8988T (cell line): Measurements from ENCODE around the gene EID3.
"Not testable (repeated sequence)": the region's sequence is repeated elsewhere in the genome, so short reads cannot be mapped to it uniquely, and the experiment has no call there.

Experiments
- DNase-seq: peaks from one replicate; pipeline ENCODE4 v3.0.0; 2011

The EID3 gene

DNA sequence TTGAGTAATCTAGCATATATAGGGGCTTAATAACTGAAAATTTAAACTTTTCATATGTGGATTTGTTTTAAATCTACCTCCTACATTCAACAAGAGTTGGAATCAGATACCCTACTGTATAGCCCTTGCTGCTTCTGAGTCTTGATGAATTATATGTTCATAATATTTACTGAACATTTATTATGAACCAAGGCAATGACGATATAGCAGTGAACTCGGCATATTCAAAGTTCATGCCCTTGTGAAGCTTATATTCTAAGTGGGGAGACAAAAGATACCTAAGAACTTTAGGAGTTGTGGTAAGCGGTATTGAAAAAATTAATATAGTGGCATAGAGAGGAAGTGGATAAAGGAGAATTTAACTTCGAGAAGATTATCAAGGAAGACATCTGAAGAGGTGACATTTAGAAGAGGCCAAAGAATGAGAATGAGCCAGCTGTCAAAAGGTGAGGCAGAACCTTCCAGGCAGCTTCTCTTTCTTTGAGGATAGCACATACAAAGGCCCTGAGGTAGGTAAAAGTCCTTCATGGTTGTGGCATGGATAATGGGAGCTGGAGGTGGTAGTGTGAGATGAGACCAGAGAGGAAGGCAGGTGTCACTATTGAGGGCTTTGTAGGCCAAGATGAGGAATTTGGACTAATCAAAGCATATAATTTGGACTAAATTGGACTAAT is 10.2 kb downstream of the EID3 start:
- no peak for DNase-seq

DNA sequence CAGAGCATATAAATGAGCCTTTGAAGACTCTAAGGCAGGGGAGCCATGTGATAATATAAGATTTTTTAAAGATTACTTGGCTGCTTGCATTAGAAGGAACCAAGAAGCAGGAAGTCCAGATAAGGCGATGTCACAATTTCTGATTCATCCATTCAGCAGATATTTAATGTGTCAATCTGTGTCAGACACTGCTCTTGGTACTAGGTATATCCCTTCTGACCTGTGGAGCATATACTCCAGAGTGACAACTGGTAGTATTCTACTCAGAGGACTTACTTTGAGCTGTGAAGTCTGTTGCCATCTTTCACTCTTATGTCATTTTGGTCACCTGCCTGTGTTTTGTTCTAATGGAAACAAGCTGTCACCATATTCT is 10.7 kb downstream of the EID3 start:
- DNase-seq: no peak

DNA sequence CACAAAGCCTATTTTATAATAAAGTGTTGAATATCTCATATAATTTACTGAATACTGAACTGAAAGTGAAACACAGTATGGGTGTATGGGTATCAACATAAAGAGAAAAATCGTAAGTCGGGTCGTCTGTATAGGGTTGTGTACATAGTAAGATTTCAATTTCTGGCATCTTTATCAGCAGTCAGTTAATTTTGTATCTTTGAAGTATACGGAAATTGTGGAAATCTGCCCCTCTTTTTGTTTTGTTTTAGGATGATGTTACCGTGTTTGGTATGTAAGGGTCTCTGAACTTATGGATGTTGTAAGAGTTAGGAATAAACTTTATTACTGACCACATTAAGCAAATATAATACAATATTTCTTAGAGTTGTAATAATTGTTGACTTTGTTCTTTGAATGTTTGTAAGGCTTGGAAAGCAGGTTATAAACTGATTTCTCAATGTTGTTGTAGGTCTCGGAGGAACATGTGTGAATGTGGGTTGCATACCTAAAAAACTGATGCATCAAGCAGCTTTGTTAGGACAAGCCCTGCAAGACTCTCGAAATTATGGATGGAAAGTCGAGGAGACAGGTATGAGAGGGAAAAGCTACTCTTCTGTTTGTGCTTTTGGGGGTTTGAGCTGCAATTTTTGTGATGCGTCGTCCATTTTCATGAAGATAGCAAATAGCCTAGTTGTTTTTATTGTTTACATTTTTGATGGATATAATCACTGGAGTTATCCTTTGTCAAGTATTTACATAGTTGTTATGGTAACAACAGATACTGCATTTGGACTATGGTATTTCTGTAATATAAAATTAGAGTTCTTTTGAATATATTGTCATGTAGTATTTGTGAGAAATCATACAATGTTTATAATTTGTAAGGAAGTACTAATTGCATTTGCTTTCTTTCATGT is 12.0 kb downstream of the EID3 start:
- DNase-seq: no peak

DNA sequence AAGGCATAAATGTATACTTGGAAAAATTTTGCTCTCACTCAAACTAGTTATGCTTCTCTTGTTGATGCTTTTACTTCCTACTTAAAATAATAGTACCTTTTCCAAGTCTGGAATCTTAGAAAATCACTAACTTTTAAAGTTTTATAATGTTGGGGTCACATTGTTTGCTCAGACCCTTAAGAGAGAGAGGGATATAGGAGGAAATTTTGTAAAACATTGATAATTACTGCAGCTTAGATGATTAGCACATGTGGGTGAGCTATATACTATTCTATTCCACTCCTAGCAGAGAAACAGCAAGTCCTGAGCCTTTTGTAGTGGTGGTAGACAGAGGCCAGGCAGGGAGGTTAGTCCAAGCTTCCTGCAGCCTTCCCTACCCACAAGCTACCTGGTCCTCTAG is 13.4 kb downstream of the EID3 start:
- DNase-seq: no peak

DNA sequence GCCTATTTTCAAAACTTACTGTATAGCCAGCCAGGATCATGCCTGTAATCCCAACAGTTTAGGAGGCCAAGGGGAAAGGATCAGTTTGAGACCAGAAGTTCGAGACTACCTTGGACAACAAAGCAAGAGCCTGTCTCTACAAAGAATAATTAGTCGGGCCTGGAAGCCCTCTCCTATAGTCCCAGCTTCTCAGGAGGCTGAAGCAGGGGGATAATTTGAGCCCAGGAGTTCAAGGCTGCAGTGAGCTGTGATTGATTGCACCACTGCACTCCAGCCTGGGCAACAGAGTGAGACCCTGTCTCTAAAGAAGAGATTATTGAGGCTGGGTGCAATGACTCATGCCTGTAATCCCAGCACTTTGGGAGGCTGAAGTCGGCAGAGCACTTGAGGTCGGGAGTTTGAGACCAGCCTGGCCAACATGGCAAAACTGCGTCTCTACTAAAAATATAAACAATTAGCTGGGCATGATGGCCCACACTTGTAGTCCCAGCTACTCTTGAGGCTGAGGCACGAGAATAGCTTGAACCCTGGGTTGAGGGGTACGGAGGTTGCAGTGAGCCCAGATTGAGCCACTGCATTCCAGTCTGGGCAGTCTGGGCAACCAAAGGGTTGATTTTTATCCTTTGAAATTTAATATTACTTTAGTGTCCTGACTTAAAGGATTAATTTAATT is 14.1 kb downstream of the EID3 start:
- no peak for DNase-seq

DNA sequence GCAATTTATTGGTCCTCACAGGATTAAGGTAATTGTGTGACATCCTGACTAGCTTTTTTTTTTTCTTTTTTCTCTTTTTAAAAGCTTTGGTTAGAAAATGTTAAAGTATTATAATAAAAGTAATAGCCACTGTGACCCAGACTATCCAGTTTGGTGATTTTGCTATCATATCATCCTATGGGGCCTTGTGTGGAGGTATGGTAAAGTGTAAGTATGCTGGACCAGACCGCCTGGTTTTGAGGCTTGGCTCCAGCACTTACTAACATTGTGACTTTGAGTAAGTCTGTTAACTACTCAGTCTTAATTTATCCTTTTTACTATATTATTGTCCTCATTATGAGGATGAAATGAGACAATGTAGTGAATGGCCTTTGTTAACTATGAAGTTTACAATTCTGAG is 15.5 kb downstream of the EID3 start:
- DNase-seq: no peak

DNA sequence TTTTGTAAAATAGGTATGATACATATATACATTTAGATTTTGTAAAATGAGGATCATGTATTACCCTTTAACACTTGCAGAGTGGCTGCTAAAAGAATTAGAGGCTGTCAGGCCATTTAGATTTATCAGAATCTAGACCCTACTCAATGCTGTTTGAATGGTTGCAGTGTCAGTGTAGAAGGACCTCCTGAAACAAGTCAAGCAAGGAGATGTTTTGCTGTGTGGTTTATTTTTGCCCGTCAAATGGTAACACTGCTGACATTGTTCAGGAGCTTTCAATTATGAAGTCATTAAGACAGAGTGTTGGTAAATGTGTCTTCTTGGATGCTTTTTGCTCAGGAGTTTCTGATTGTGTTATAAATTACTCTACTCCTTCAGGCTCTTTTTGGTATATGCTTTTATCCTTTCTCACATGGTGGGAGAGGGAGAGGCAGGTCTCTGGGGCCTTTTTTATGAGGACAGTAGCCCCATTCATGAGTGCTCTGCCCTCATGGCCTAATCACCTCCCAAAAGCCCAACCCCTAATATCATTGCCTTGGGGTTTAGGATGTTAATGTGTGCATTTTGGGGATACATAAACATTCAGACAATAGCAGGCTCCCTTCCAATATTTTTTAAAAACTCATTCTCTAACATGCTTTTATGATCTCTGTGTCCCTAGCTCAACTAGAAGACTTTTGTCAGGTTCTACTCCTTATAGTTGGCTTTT is 16.5 kb downstream of the EID3 start:
- DNase-seq: no peak

DNA sequence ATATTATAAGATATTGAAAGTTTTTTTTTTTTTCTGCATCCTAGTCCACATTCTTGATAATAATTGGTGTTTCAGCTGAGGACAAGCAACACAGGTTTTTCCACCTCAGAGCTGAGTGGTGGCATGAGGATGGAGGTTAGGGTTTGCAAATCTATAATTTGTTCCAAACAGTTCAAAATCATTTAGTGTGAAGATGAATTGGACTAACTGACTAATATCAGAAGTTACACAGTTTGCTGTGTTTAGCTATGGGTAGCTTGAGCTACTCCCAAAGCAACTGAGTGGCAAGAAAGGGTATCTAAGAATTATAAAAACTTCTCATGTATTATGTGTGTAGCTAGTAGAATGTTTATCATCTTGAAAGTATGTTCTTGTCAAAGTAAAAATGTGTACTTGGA is 17.1 kb downstream of the EID3 start:
- DNase-seq: no peak

DNA sequence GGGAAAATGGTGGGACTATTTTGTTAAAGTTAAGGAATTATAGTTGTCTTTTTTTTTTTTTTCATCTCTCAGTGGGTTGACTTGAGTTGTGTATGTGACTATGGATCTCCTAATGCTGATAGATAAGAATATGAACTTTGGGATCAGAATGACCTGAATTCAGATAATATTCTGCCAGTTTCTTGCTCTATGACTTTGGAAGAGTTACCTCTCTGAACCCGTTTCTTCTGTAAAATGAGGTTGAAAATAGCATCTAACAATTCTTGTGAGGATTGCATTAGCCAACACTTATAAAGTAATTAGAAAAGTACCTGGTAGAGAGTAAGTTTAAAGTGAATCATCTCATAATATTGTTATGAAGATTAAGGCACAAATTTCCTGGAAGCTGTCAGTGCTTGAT is 18.4 kb downstream of the EID3 start:
- DNase-seq: no peak

DNA sequence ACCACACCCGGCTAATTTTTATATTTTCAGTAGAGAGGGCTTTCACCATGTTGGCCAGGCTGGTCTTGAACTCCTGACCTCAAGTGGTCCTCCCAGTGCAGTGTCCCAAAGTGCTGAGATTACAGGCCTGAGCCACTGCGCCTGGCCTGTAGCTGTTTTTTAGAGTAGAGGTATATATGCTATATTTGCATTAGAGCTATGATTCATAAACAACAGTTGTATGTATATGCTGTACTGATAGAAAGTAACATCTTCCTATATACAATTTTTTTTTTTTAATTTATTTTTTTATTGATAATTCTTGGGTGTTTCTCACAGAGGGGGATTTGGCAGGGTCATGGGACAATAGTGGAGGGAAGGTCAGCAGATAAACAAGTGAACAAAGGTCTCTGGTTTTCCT is 19.0 kb downstream of the EID3 start:
- not testable (repeated sequence) for DNase-seq

DNA sequence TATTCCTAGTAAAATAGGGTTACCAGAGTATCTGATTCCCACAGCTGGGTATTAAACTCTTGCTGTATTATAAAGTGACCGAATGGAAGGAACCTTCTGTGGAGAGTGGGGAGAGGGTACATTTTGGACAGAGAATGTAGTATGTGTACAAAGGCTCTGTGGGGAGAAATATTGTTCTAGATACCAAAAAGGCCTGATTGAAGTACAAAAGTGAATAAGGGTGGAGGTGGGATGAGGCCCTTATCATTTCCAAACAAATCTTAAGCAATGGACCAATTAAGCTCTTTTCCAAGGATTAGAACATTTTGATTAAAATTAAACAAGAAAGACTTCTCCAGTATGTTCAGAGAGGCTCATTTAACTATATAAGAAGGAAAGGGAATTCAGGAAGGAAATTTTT is 20.4 kb downstream of the EID3 start:
- no peak for DNase-seq

DNA sequence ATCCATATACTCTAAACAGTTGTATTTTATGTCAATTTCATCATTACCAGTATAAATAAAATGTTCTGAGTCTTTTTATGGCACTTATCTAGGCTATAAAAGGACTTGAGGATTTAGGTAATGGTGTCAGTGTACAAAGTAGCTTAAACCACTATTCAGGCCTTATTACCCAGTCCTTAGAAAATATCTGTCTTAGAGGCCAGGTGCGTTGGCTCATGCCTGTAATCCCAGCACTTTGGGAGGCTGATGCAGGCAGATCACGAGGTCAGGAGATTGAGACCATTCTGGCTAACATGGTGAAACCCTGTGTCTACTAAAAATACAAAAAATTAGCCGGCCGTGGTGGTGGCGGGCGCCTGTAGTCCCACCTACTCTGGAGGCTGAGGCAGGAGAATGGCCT is 24.7 kb downstream of the EID3 start:
- DNase-seq: not testable (repeated sequence)

DNA sequence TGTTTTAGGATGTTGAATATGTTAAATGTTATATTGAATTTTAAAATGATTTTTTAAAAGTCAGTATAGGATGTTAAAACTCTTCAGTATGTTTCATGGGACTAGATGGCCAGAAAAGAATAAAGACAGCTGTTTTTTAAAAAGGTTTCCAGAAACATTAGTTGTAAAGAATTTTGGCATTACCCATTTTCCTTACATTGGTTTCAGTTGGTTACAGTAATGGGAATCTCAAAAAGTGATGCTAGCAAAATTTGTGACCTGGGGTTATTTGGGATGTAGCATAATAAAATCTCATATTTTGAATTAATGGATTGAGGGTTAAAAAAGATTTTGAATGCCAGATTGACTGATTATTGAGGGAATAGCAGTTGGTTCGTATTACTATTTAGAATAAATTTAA is 25.3 kb downstream of the EID3 start:
- DNase-seq: no peak

DNA sequence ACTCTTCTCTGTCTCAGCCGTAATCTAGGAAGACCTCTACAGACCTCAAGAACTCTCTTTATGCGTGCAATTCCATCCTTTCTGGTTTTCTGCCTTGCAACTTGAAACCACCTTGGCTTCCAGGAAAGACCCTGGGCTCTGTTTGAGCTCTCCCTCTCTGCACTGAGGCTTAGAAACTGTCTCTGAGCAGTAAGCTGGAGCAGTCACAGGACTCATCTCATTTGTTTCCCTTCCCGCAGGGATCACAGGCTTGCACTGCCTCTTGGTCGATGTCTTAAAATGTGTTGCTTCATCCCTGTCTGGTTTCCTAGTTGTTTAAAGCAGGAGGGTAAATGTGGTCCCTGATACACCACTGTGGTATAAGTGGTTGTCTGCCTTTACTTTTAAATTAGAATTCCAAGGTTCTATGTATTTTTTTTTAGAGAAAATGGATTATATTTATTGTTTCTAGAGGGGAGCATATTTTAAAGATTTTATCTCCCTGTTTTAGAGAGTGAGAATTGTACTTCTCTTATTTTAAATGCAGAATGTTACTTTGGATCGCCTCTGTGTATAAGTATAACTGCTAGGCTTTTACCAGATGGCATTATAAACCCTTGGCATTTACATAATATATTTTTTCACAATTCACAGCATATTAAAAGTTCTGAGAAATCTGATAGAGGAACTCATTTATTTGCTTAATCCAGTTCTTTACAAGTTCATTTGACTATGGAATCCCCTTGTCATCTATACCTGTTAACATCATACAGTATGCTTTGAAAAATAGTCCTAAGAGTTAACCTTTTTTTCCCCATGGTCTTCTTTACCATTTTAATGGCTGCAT is 26.4 kb downstream of the EID3 start:
- DNase-seq: no peak

DNA sequence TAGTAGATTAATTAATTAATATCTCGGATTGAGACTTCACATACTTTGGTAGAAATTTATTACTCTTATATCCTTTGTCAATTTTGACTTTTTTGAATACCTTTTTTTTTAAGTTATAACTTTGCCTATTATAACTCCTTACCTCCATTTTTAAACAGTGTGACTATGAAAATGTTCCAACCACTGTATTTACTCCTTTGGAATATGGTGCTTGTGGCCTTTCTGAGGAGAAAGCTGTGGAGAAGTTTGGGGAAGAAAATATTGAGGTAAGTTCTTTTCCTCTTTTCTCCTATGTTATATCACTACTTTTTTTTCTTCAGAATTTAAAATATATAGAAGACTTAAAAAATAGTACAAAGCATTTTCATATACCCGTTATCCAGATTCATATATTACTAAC is 27.8 kb downstream of the EID3 start:
- no peak for DNase-seq

DNA sequence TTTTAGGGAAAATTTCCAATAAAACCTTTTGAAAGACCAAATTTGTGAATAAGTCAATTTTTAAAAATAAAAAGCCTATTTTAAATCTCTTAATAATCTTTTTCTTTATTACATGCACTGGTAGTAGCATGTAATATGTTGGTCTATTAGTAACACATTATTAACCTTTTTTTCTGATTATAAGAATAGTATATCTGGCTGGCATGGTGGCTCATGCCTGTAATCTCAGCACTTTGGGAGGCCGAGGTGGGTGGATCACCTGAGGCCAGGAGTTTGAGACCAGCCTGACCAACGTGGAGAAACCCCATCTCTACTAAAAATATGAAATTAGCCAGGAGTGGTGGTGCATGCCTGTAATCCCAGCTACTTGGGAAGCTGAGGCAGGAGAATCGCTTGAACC is 28.7 kb downstream of the EID3 start:
- DNase-seq: not testable (repeated sequence)

DNA sequence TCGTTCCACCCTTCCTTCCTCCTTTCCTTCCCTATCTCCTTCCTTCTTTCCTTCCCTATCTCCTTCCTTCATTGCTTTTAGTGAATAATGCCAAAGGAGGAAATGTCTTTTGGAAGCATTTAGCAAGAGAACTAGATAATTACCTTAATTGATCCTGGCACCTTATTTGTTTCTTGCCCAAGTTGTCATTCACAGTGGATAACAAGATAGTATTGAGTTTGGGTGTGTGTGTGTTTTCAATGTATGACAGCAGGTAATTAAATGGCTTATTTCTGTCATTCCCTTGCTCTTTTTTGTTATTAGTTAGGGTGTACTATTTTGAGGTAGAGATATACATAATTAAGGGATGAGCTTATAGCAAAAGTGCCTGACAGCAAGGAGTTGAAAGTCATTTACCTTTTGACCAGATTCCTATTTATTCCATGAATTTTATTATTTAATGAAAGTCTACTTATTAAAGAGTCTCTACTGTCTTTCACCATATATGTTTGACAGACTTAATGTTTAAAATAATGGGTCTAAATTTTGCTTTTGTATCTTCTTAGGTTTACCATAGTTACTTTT is 30.2 kb downstream of the EID3 start:
- no peak for DNase-seq

DNA sequence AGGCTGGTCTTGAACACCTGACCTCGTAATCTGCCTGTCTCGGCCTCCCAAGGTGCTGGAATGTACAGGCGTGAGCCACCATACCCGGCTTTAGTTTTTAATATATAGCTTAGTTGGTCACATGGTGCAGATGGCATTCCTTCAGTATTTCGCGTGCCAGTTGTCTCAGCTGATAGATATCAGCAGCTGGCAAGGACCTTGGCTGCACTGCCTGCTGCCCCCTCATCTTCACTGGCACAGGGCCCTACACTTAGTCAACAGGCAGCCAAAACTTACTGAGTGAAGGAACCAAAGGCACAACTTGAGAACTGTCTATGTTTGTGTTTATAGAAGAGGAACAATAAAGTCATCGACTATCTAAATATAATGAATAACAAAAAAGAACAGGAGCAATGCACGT is 31.0 kb downstream of the EID3 start:
- no peak for DNase-seq

DNA sequence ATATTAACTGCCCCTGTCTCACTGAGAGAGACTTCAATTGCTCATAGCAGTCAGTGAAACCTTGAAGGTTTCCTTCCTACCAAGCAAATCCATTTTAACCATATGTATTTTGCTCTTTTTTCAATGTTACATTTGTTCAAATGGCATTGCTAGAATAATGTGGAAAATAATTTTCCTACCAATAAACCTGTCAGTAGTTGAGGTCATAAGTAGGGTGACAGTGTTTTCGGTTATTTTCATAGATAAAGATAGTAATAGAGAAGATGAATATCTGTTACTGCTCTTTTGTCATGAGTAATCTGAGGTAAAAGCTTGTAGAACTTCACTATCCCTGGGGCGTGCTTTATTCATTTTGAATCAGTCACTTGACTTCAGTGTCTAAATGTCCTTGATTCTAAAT is 32.6 kb downstream of the EID3 start:
- no peak for DNase-seq

DNA sequence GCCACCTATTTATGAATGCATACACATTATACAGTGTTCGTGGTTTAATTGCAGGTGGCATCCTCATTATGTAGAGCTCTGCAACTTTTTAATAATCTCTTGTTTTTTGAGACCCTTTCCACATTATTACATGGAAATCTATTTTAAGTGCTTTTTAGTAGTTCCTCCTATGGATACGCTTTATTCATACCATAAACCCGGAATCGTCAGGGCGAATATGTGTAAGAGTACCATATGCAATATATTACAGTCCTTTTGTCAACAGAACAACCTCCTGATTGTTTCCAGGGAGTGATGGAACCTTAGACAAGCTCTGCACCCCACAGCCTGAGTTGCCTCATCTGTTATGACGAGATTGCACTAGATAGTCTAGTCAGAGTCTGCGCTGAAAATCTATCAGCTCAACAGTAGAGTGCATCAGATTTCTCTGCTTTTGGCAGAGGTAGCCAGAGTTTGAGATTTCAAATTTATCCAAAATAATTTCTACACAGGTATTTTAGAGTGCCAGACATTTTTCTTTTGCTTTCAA is 33.6 kb downstream of the EID3 start:
- DNase-seq: no peak

DNA sequence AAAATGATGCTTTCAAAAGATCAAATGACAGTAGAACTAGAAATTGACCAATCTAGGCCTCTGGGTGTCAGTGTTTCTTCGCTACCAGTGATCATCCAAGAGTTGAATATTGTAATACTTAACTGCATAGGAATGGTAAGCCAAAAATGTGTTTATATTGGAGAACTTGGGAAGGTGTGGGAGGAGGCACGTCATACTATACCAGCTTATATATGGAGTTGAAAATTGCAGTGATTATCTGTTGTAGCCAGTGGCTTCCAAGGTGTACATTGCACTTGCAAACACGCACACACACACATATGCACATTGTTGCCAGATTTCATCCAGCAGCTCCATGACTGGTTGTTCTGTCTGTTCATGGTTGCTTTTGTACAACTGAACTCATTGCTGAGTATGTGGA is 36.1 kb downstream of the EID3 start:
- DNase-seq: no peak

DNA sequence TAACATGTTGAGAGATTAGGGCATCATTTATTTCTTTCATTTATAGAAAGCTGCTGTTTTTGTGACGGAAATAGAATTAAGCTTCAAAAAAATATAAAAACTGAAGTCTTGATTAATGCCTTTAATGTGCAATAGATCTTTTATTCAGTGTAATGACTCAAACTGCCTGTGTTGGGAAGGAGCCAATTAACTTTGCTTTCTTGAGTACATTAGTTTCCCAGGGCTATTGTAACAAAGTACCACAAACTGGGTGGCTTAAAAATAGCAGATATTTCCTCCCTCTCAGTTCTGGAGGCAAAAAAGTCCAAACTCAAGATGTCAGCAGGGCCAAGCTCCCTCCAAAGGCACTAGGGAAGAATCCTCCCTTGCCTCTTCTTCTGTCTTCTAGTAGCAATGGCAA is 36.6 kb downstream of the EID3 start:
- no peak for DNase-seq
